Thoracic aorta (tissue), 2 donors: ENCODE data around the gene TARS3. TPM values are rescaled to one million over a fixed set of nuclear protein-coding genes. Genes with fewer than 3 reads are reported as not detected.

Source experiments
- ATAC-seq: fragments of 150-250 bp; one replicate; pipeline ENCODE4 v1.8.0; 2017; ENCODE audit warnings: low read depth; ENCODE audit not compliant: insufficient number of reproducible peaks, low FRiP score
- DNase-seq: peaks from one replicate; pipeline ENCODE4 v3.0.0-alpha.2; 2020; ENCODE audit warnings: low spot score
- H3K27ac ChIP-seq, 2 donors: fragments of 200-600 bp; sonication (generic); 1 replicate in 1 of 2; 2 replicates in 1 of 2; pipeline ENCODE4 v1.5.1; 2016; ENCODE audit warnings: mild to moderate bottlenecking in 2 of 2, moderate library complexity in 2 of 2
- H3K27me3 ChIP-seq: fragments of 200-600 bp; sonication (generic); replicated peaks from 2 replicates; pipeline ENCODE4 v1.6.0; 2016; ENCODE audit warnings: mild to moderate bottlenecking; ENCODE audit not compliant: insufficient read depth
- H3K36me3 ChIP-seq: fragments of 200-600 bp; sonication (generic); one replicate; pipeline ENCODE4 v1.5.1; 2016
- H3K4me1 ChIP-seq, 2 donors: fragments of 200-600 bp; sonication (generic); 1 replicate in 1 of 2; 2 replicates in 1 of 2; pipeline versions ENCODE4 v1.5.1 to v1.6.0; 2016; ENCODE audit warnings: low read depth in 2 of 2, mild to moderate bottlenecking in 1 of 2; ENCODE audit not compliant: control insufficient read depth in 1 of 2
- H3K4me3 ChIP-seq: fragments of 200-600 bp; sonication (generic); 2 replicates; pipeline ENCODE4 v1.5.1; 2016; ENCODE audit warnings: mild to moderate bottlenecking
- H3K9me3 ChIP-seq: fragments of 200-600 bp; sonication (generic); 2 replicates; pipeline ENCODE4 v1.5.1; 2016
- CTCF ChIP-seq: fragments of 200-600 bp; sonication (generic); IDR thresholded peaks from one replicate; pipeline ENCODE4 v1.5.1; 2019; ENCODE audit warnings: antibody characterized with exemption
- total RNA-seq, 2 donors: library from RNA; depleted of rRNA; stranded (reverse); fragments of >200 nt; gene quantifications; one replicate each; pipeline versions ENCODE4 v1.1.0 to v1.2.3, GENCODE V29; 2016

TARS3 gene
- total RNA-seq, 2 donors from 2014 or later, result 20.5 to 21.3 TPM

- Histone ChIP-seq H3K4me3 (no peak overlapping the region), H3K9me3 (no peaks in the 10 kb centered on the region), H3K27me3 (no peaks in the 10 kb centered on the region), H3K4me1 (peaks cover 24 to 53% of the 10 kb centered on the region in 2 donors), H3K27ac (peak overlapping the region in 1 of 2 donors; percentile 6), H3K36me3 (no peaks in the 10 kb centered on the region)
- no peak for DNase-seq
- no peak for TF ChIP-seq CTCF
- ATAC-seq, result no peak
Observed at GRCh38 chr15:101618076-101618475, 106.2 kb downstream of the TARS3 start.

- no peak for TF ChIP-seq CTCF
- no peaks in the 10 kb centered on the region for H3K27me3 ChIP-seq
- DNase-seq, result no peak
- no peak overlapping the region for H3K27ac ChIP-seq
- no peaks in the 10 kb centered on the region for H3K9me3 ChIP-seq
- no peaks in the 10 kb centered on the region for H3K36me3 ChIP-seq
- H3K4me1 ChIP-seq, result peaks cover 24 to 58% of the 10 kb centered on the region in 2 donors
- ATAC-seq, result no peak
- H3K4me3 ChIP-seq, result no peak overlapping the region
Observed at GRCh38 chr15:101617390-101617965, 106.8 kb downstream of the TARS3 start.

- no peak for TF ChIP-seq CTCF
- peak overlapping the region; percentile 52 for H3K4me3 ChIP-seq
- DNase-seq (no peak), ATAC-seq (peak; percentile 29)
- peak overlapping the region in 1 of 2 donors; percentile 34 for H3K27ac ChIP-seq
- no peaks in the 10 kb centered on the region for H3K36me3 ChIP-seq
- peaks cover 24 to 59% of the 10 kb centered on the region in 2 donors for H3K4me1 ChIP-seq
- no peaks in the 10 kb centered on the region for H3K27me3 ChIP-seq
- H3K9me3 ChIP-seq, result no peaks in the 10 kb centered on the region
Observed at GRCh38 chr15:101615986-101616848, 108.1 kb downstream of the TARS3 start.

- Histone ChIP-seq H3K27ac (peak overlapping the region in 1 of 2 donors; percentile 34), H3K4me1 (peaks cover 24 to 59% of the 10 kb centered on the region in 2 donors), H3K4me3 (peak overlapping the region; percentile 52), H3K36me3 (no peaks in the 10 kb centered on the region), H3K9me3 (no peaks in the 10 kb centered on the region), H3K27me3 (no peaks in the 10 kb centered on the region)
- no peak for TF ChIP-seq CTCF
- ATAC-seq (no peak), DNase-seq (no peak)
Observed at GRCh38 chr15:101615414-101615985, 108.8 kb downstream of the TARS3 start.

- no peak for TF ChIP-seq CTCF
- peak overlapping the region in 1 of 2 donors; percentile 34 for H3K27ac ChIP-seq
- no peak for DNase-seq
- H3K9me3 ChIP-seq, result no peaks in the 10 kb centered on the region
- no peaks in the 10 kb centered on the region for H3K27me3 ChIP-seq
- ATAC-seq, result no peak
- H3K4me1 ChIP-seq, result peaks cover 24 to 59% of the 10 kb centered on the region in 2 donors
- no peak overlapping the region for H3K4me3 ChIP-seq
- H3K36me3 ChIP-seq, result no peaks in the 10 kb centered on the region
Observed at GRCh38 chr15:101614761-101615160, 109.5 kb downstream of the TARS3 start.
